Loucy (cell line): ENCODE results near the gene THAP4.

Experiments used
- H2AFZ ChIP-seq: fragments of 200-600 bp; sonication (generic); 2 replicates; pipeline ENCODE4 v1.6.0; 2016; ENCODE audit warnings: antibody characterized with exemption, mild to moderate bottlenecking, low read length, moderate library complexity
- H3F3A ChIP-seq: fragments of 200-600 bp; 2 replicates; pipeline ENCODE4 v1.6.0; 2016; ENCODE audit warnings: antibody characterized with exemption, low read depth, mild to moderate bottlenecking
- H3K27me3 ChIP-seq: fragments of 200-600 bp; sonication (generic); 2 replicates; pipeline ENCODE4 v1.6.1; 2014; ENCODE audit warnings: low read length, mild to moderate bottlenecking; ENCODE audit not compliant: insufficient read depth, poor library complexity, severe bottlenecking
- H3K36me3 ChIP-seq: fragments of 200-600 bp; sonication (generic); 2 replicates; pipeline ENCODE4 v1.6.1; 2016; ENCODE audit warnings: low read length; ENCODE audit not compliant: insufficient read depth
- H3K4me1 ChIP-seq: fragments of 200-600 bp; sonication (generic); 2 replicates; pipeline ENCODE4 v1.5.1; 2014; ENCODE audit warnings: low read length, mild to moderate bottlenecking; ENCODE audit not compliant: insufficient read depth, poor library complexity, severe bottlenecking
- H3K4me2 ChIP-seq: fragments of 200-600 bp; sonication (generic); 2 replicates; pipeline ENCODE4 v1.6.0; 2014; ENCODE audit warnings: antibody characterized with exemption, low read length, low read depth, mild to moderate bottlenecking; ENCODE audit not compliant: poor library complexity, severe bottlenecking
- H3K4me3 ChIP-seq: fragments of 200-600 bp; sonication (generic); 2 replicates; pipeline ENCODE4 v1.5.1; 2014; ENCODE audit warnings: low read length, mild to moderate bottlenecking, mixed read lengths; ENCODE audit not compliant: poor library complexity, severe bottlenecking
- H3K79me2 ChIP-seq: fragments of 200-600 bp; sonication (generic); 2 replicates; pipeline ENCODE4 v1.6.1; 2014; ENCODE audit warnings: low read length; ENCODE audit not compliant: insufficient read depth
- H3K9ac ChIP-seq: fragments of 200-600 bp; sonication (generic); 2 replicates; pipeline ENCODE4 v1.6.0; 2014; ENCODE audit warnings: mild to moderate bottlenecking, low read depth, low read length, moderate library complexity; ENCODE audit not compliant: poor library complexity, severe bottlenecking
- H3K9me2 ChIP-seq: fragments of 200-600 bp; sonication (generic); replicated peaks from 2 replicates; pipeline ENCODE4 v1.6.1; 2016; ENCODE audit warnings: low read depth, low read length, mixed read lengths
- H3K9me3 ChIP-seq: fragments of 200-600 bp; sonication (generic); 2 replicates; pipeline ENCODE4 v1.6.1; 2014; ENCODE audit warnings: mild to moderate bottlenecking, antibody characterized with exemption, low read length, low read depth; ENCODE audit not compliant: insufficient read depth
- H4K20me1 ChIP-seq: fragments of 200-600 bp; sonication (generic); 2 replicates; pipeline ENCODE4 v1.6.0; 2014; ENCODE audit warnings: antibody characterized with exemption, low read length, mild to moderate bottlenecking; ENCODE audit not compliant: insufficient read depth, poor library complexity, severe bottlenecking
- EZH2phosphoT487 ChIP-seq: fragments of 200-600 bp; IDR thresholded peaks from 2 replicates; pipeline ENCODE4 v1.6.1; 2018; ENCODE audit warnings: antibody characterized with exemption, mild to moderate bottlenecking, moderate library complexity, borderline replicate concordance
- TF ChIP-seq, protein P1 (sequence below): fragments of 200-600 bp; sonication (generic); conservative IDR thresholded peaks from 2 replicates; pipeline ENCODE4 v1.5.1; 2014; ENCODE audit warnings: mild to moderate bottlenecking, antibody characterized with exemption, low read length

Gene THAP4

DNA sequence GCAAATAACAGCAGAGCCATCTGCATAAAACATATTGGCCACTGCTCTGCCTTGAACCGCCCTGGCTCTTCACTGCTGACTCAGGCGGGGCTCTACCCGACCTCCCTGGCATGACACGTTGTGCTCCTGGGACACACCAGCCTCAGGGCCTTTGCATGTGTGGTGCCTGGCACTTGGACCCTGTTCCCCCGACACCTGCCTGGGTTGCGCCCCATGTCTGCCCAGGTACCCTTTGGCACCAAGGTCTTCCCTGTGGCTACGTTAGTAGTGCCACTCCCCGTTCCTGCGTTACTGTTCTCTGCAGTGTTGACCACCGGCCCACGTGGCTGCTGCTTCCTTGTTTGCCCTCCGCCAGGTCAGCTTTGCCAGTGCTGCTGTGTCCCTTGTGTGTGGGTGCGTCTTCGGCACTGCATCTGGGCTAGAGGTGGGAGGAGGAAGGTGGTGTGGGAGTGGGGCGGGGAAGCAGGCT lies 20.9 kb upstream of the THAP4 start:
- Histone ChIP-seq H3K9ac (no peak overlapping the region), H3K36me3 (peaks cover 80% of the 10 kb centered on the region; the same call in 1 of the 2 replicates), H3K9me3 (no peaks in the 10 kb centered on the region)

DNA sequence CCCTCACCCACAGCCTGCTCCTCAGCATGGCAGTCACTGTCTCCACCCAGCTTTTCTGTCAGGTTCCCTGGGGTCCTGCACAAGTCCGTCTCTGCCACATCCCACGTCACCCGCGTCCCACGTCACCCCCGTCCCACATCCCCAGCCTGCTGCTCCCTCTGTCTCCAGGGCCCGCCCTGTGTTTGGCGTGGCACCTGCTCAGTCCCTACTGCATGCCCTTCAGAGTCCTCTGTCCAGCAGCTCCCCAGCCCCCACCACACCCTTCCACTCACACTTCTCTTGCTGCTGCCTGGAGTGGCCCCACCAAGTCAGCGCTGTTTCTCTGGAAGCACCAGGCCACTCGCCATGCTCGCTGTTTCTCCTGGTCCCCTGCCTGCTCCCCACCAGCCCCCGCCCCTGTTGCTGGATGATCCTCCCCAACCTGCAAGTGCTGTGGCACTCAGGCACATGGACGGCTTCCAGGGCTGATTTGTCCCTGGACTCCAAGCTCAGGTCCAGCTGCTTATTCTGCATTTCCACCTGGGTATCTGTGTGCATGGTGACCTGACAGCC lies 19.3 kb upstream of the THAP4 start:
- TF ChIP-seq, protein P1, sequence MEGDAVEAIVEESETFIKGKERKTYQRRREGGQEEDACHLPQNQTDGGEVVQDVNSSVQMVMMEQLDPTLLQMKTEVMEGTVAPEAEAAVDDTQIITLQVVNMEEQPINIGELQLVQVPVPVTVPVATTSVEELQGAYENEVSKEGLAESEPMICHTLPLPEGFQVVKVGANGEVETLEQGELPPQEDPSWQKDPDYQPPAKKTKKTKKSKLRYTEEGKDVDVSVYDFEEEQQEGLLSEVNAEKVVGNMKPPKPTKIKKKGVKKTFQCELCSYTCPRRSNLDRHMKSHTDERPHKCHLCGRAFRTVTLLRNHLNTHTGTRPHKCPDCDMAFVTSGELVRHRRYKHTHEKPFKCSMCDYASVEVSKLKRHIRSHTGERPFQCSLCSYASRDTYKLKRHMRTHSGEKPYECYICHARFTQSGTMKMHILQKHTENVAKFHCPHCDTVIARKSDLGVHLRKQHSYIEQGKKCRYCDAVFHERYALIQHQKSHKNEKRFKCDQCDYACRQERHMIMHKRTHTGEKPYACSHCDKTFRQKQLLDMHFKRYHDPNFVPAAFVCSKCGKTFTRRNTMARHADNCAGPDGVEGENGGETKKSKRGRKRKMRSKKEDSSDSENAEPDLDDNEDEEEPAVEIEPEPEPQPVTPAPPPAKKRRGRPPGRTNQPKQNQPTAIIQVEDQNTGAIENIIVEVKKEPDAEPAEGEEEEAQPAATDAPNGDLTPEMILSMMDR = no peak
- TF ChIP-seq EZH2phosphoT487 = no peak
- Histone ChIP-seq H3F3A (no peaks in the 10 kb centered on the region), H3K9me2 (no peaks in the 10 kb centered on the region), H4K20me1 (no peaks in the 10 kb centered on the region), H3K79me2 (no peaks in the 10 kb centered on the region; the same call in 1 of the 2 replicates), H3K9me3 (no peaks in the 10 kb centered on the region), H2AFZ (no peak overlapping the region), H3K9ac (no peak overlapping the region), H3K36me3 (peaks cover 86% of the 10 kb centered on the region; the same call in 1 of the 2 replicates), H3K4me1 (no peaks in the 10 kb centered on the region), H3K4me2 (no peak overlapping the region), H3K4me3 (no peak overlapping the region), H3K27me3 (no peaks in the 10 kb centered on the region)

More for the DNA sequence above, 20.9 kb upstream of the THAP4 start:
- H3K4me3 ChIP-seq = no peak overlapping the region
- no peaks in the 10 kb centered on the region for H4K20me1 ChIP-seq
- TF ChIP-seq, protein P1 = no peak
- no peak for TF ChIP-seq EZH2phosphoT487
- H3F3A ChIP-seq = no peaks in the 10 kb centered on the region
- H3K27me3 ChIP-seq = no peaks in the 10 kb centered on the region
- H3K9me2 ChIP-seq = no peaks in the 10 kb centered on the region
- no peaks in the 10 kb centered on the region for H3K4me1 ChIP-seq
- no peaks in the 10 kb centered on the region; the same call in 1 of the 2 replicates for H3K79me2 ChIP-seq
- H2AFZ ChIP-seq = no peak overlapping the region
- H3K4me2 ChIP-seq = no peak overlapping the region

DNA sequence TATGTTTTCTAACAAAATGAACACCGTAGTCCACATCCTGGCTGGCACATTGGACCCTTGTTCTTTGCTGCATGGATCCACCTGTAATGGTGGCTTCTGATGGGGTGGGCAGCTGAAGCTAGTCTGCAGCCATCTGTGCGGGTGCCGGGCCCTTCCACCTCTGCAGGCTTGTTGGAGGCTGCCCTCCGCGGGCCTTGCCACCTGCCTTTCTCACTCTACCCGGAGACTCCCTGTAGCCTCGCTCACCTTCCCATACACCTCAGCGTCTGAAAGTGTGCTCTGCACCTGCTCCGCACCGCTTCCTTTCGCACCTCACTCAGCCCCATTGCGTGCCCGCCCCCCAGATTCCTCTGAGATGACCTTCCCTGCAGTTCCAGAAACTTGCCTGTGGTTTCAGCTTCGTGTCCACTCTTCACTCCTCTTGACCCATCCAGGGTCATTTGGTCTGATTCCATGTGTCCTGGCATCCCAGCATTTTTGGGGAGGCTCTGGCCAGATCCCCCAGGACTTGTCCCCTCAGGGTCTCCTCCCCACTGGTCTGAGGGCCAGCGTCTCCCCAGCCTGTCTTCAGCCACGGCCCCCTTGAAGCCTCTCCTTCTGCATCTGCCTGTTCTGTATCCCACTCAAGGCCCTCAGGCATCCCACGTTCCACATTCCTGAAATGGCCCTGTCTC lies 18.7 kb upstream of the THAP4 start:
- Histone ChIP-seq H3K4me3 (no peak overlapping the region), H3K4me2 (no peak overlapping the region), H3K4me1 (no peaks in the 10 kb centered on the region), H3K27me3 (no peaks in the 10 kb centered on the region), H4K20me1 (peaks cover under 1% of the 10 kb centered on the region), H3K9me3 (no peaks in the 10 kb centered on the region), H2AFZ (no peak overlapping the region), H3K36me3 (peaks cover 84% of the 10 kb centered on the region; the same call in 1 of the 2 replicates), H3K9me2 (no peaks in the 10 kb centered on the region), H3K79me2 (peaks cover 4% of the 10 kb centered on the region; the same call in 1 of the 2 replicates), H3K9ac (no peak overlapping the region), H3F3A (no peaks in the 10 kb centered on the region)
- TF ChIP-seq, protein P1 = no peak
- no peak for TF ChIP-seq EZH2phosphoT487
